A549 (cell line): ENCODE measurements around the gene CGB7. TPM values are rescaled to one million over a fixed set of nuclear protein-coding genes. Genes with fewer than 3 reads are reported as not detected.

Experiments
- ATAC-seq, 2 experiments: fragments of 200-7000 bp in 1 of 2; fragments of >200 bp in 1 of 2; cut with Nextera tagmentation in 1 of 2; cut with Tn5 transposase in 1 of 2; 3 replicates each; pipeline versions ENCODE4 v1.8.0 to v1.9.1; 2018 to 2020; ENCODE audit warnings: mild to moderate bottlenecking in 1 of 2, moderate library complexity in 1 of 2
- CTCF ChIA-PET: fragments of 300-600 bp; sonication (Branson Sonifier 250); formaldehyde crosslinking; extraction: SDS; loops from one replicate; lab custom pipeline; 2021; ENCODE audit warnings: antibody characterized with exemption, inconsistent platforms; lab: Yijun Ruan, JAX
- POLR2A ChIA-PET: fragments of 350-600 bp; formaldehyde crosslinking; extraction: SDS; loops from one replicate; lab custom pipeline; 2021; ENCODE audit warnings: antibody characterized with exemption, inconsistent platforms; lab: Yijun Ruan, JAX
- DNase-seq, 2 experiments: peaks; one replicate each; pipeline versions ENCODE4 v3.0.0 to v3.0.0-alpha.2; 2011 to 2016; ENCODE audit warnings: low read depth in 1 of 2, low spot score in 1 of 2
- FAIRE-seq: peaks from 2 replicates; lab custom pipeline; 2011; peaks lifted over from hg19 to GRCh38; lab: Jason Lieb, UNC
- H3K27ac ChIP-seq, 2 experiments: fragments of >200 bp; sonication (Bioruptor Twin); formaldehyde crosslinking; 3 replicates each; pipeline ENCODE4 v1.5.1; 2016 to 2017
- H3K4me1 ChIP-seq: fragments of >200 bp; sonication (Bioruptor Twin); formaldehyde crosslinking; 3 replicates; pipeline ENCODE4 v1.6.1; 2016
- H3K4me2 ChIP-seq: fragments of >200 bp; sonication (Bioruptor Twin); formaldehyde crosslinking; 3 replicates; pipeline ENCODE4 v1.6.1; 2016
- H3K4me3 ChIP-seq: fragments of >200 bp; sonication (Bioruptor Twin); formaldehyde crosslinking; 3 replicates; pipeline ENCODE4 v1.5.1; 2016
- H3K9me3 ChIP-seq: fragments of >200 bp; sonication (Bioruptor Twin); formaldehyde crosslinking; 3 replicates; pipeline ENCODE4 v1.6.1; 2016
- BCL3 ChIP-seq: fragments of >200 bp; sonication (Bioruptor Twin); formaldehyde crosslinking; IDR thresholded peaks from 3 replicates; pipeline ENCODE4 v1.6.1; 2016
- BHLHE40 ChIP-seq: IDR thresholded peaks from 2 replicates; pipeline ENCODE4 v1.6.1; 2012; ENCODE audit warnings: low read depth, low read length, inconsistent platforms
- CBX8 ChIP-seq: fragments of 200-600 bp; sonication (generic); IDR thresholded peaks from 2 replicates; pipeline ENCODE4 v1.6.1; 2016
- CTCF ChIP-seq: fragments of >200 bp; sonication (Bioruptor Twin); formaldehyde crosslinking; IDR thresholded peaks from 3 replicates; pipeline ENCODE4 v1.5.1; 2016
- EHF ChIP-seq: fragments of 250-450 bp; sonication (Bioruptor Pico); IDR thresholded peaks from 2 replicates; pipeline ENCODE4 v1.5.0; 2020; ENCODE audit warnings: mild to moderate bottlenecking
- ELK1 ChIP-seq: fragments of 150-350 bp; IDR thresholded peaks from 2 replicates; pipeline ENCODE4 v1.6.1; 2014; ENCODE audit warnings: low read depth, mild to moderate bottlenecking, low read length
- HEYL ChIP-seq: fragments of 250-450 bp; sonication (Bioruptor Pico); IDR thresholded peaks from 2 replicates; pipeline ENCODE4 v1.8.0; 2021; ENCODE audit warnings: mild to moderate bottlenecking, moderate library complexity
- HOXA7 ChIP-seq: fragments of 250-450 bp; sonication (Bioruptor Pico); IDR thresholded peaks from 2 replicates; pipeline ENCODE4 v1.5.0; 2020; ENCODE audit warnings: mild to moderate bottlenecking, moderate library complexity
- KDM1A ChIP-seq: fragments of 200-600 bp; sonication (generic); IDR thresholded peaks from 2 replicates; pipeline ENCODE4 v1.6.1; 2016; ENCODE audit warnings: low read depth, mild to moderate bottlenecking
- MAFK ChIP-seq: fragments of 450-650 bp; IDR thresholded peaks from 2 replicates; pipeline ENCODE4 v1.6.1; 2014; ENCODE audit not compliant: partially characterized antibody
- MAX ChIP-seq: IDR thresholded peaks from 2 replicates; pipeline ENCODE4 v1.6.1; 2012
- MAZ ChIP-seq: fragments of 150-350 bp; IDR thresholded peaks from 2 replicates; pipeline ENCODE4 v1.6.1; 2014; ENCODE audit warnings: antibody characterized with exemption, low read depth, low read length, borderline replicate concordance
- NFE2L2 ChIP-seq: fragments of 150-350 bp; conservative IDR thresholded peaks from 2 replicates; pipeline ENCODE4 v1.6.1; 2014; ENCODE audit warnings: low read length
- NPAS2 ChIP-seq: fragments of 250-450 bp; sonication (Bioruptor Pico); IDR thresholded peaks from 2 replicates; pipeline ENCODE4 v1.8.0; 2022; ENCODE audit warnings: mild to moderate bottlenecking, moderate library complexity, borderline replicate concordance
- PHF8 ChIP-seq: fragments of 200-600 bp; sonication (generic); IDR thresholded peaks from 2 replicates; pipeline ENCODE4 v1.6.1; 2016; ENCODE audit warnings: low read depth, mild to moderate bottlenecking, antibody characterized with exemption, moderate library complexity, borderline replicate concordance
- POLR2A ChIP-seq: IDR thresholded peaks from 2 replicates; pipeline ENCODE4 v1.6.1; 2012; ENCODE audit warnings: mild to moderate bottlenecking, low read length
- RAD21 ChIP-seq, 2 experiments: fragments of >200 bp in 1 of 2; sonication (Bioruptor Twin) in 1 of 2; formaldehyde crosslinking in 1 of 2; IDR thresholded peaks in 1 of 2; conservative IDR thresholded peaks in 1 of 2; 2 replicates in 1 of 2; 3 replicates in 1 of 2; pipeline ENCODE4 v1.6.1; 2012 to 2018; ENCODE audit warnings: inconsistent platforms in 1 of 2
- SMC3 ChIP-seq: fragments of >200 bp; sonication (Bioruptor Twin); formaldehyde crosslinking; IDR thresholded peaks from 3 replicates; pipeline ENCODE4 v1.6.1; 2018; ENCODE audit warnings: inconsistent platforms
- TP53 ChIP-seq: fragments of 250-450 bp; sonication (Bioruptor Pico); IDR thresholded peaks from 2 replicates; pipeline ENCODE4 v1.5.0; 2021; ENCODE audit warnings: mild to moderate bottlenecking, moderate library complexity
- WGBS: methylation state at CpG from one replicate; pipeline ENCODE4 v1.1.6; 2017; ENCODE audit errors: missing lambda C conversion rate; 5-methylcytosine and 5-hydroxymethylcytosine counted together
- polyA minus RNA-seq: library from RNA; depleted of rRNA, polyadenylated mRNA; stranded (reverse); fragments of >200 nt; gene quantifications from 2 replicates; pipeline ENCODE4 v1.2.3, GENCODE V29; 2011; rRNA and poly(A)+ RNA removed
- polyA plus RNA-seq, 4 experiments: library from polyadenylated mRNA; depleted of rRNA in 3 of 4; stranded (reverse); fragments of >200 nt; fragmentation: RNase III in 1 of 4; extraction: RNeasy Plus Mini Kit Qiagen cat#74134 plus additional on column Dnase treatment in 1 of 4; gene quantifications; 2 replicates in 3 of 4; 3 replicates in 1 of 4; pipeline ENCODE4 v1.2.3, GENCODE V29; 2011 to 2017

Gene CGB7
- polyA plus RNA-seq (2011; rRNA removed) (0.34 and 0.56 TPM in 2 replicates), polyA plus RNA-seq (2017; fragmentation: RNase III; extraction: RNeasy Plus Mini Kit Qiagen cat#74134 plus additional on column Dnase treatment) (0.63 to 0.88 TPM (median 0.79 TPM) in 3 replicates), polyA minus RNA-seq (0.74 and 0.88 TPM in 2 replicates)
- polyA plus RNA-seq (2012; cell fraction: cytosol; rRNA removed): 0.78 and 0.89 TPM in 2 replicates
- 5.6 and 5.8 TPM in 2 replicates for polyA plus RNA-seq (2012; cell fraction: nucleus; rRNA removed)

- H3K4me3 ChIP-seq: peak within 1 kb of the TSS; percentile 54
Observed at GRCh38 chr19:49057636-49058234, at the start of gene CGB7. Gene CGB7, minus strand, starts transcription at chr19:49057749. Its CDS starts 2,374 bp downstream, at chr19:49055375.

GRCh38 chr19:49106648-49107135, 49.1 kb upstream of the CGB7 start:
- H3K4me1 ChIP-seq: peaks cover 18% of the 10 kb centered on the region
- ATAC-seq (peak; percentile 63 to 80), DNase-seq (peak; percentile 69 to 87), FAIRE-seq (peak; percentile 88)
- ChIA-PET POLR2A (interaction anchor here (0.6 to 1.7 kb wide), 2 partner anchors 9 to 20 kb away, joined by 3 to 6 read pairs; no protein-coding TSS in a partner anchor), CTCF (interaction anchor here (0.6 to 13.2 kb wide), 31 partner anchors 6 to 322 kb away, joined by 3 to 241 read pairs (median 6); partner anchors contain the start of genes GYS1, HRC, LIN7B and PPFIA3)
- 44% methylated on average over 12 of the region's 12 CpGs for WGBS
- H3K27ac ChIP-seq: peak overlapping the region in 1 of 2 experiments; percentile 51; a peak in 4 of 6 replicates
- no peaks in the 10 kb centered on the region for H3K9me3 ChIP-seq
- H3K4me2 ChIP-seq: no peak overlapping the region
- no peak overlapping the region for H3K4me3 ChIP-seq
- TF ChIP-seq KDM1A (no peak), TP53 (CRISPR knock-in tag) (0 out of 2 replicates have a peak, but pooled peaks have one; percentile 58), BCL3 (no peak), MAZ (no peak), ELK1 (no peak), EHF (no peak), BHLHE40 (no peak), HOXA7 (CRISPR knock-in tag) (no peak), RAD21 (conservative IDR thresholded peaks at IDR 0.05 in 1 of 2, IDR thresholded peaks at IDR 0.05 in 1 of 2) (peak; percentile 40 to 45; a peak in 4 of 5 replicates), MAFK (peak; percentile 91), CBX8 (no peak), MAX (peak; percentile 64; the same call in 1 of the 2 replicates), POLR2A (no peak), HEYL (CRISPR knock-in tag) (no peak), CTCF (peak; percentile 93), PHF8 (no peak), SMC3 (peak; percentile 60), NFE2L2 (peak; percentile 83)

More at GRCh38 chr19:49057636-49058234, at the start of gene CGB7:
- ChIA-PET POLR2A (interaction anchor here (1.5 kb wide), 1 partner anchor 39 kb away, joined by 4 read pairs; no protein-coding TSS in a partner anchor), CTCF (interaction anchor here (0.8 to 7.3 kb wide), 6 partner anchors 9 to 65 kb away, joined by 3 to 96 read pairs (median 16); partner anchors contain the start of genes GYS1, KCNA7 and RUVBL2)
- no peaks in the 10 kb centered on the region for H3K9me3 ChIP-seq
- TF ChIP-seq NPAS2 (no peak), SMC3 (no peak)
- ATAC-seq (peak; percentile 27 to 74; a peak in 3 of 6 replicates), FAIRE-seq (no peak), DNase-seq (peak; percentile 57 to 77)
- peak within 1 kb of the TSS; percentile 64 to 87; a peak in 5 of 6 replicates for H3K27ac ChIP-seq
- H3K4me2 ChIP-seq: peak within 1 kb of the TSS; percentile 85
- WGBS: 53% methylated on average over 34 of the region's 38 CpGs
- peaks cover 11% of the 10 kb centered on the region for H3K4me1 ChIP-seq
